Stimulated activated CD8-positive, alpha-beta memory T cell treated with anti-CD3 and anti-CD28 coated beads, Interleukin-12 subunit alpha, Interleukin-12 subunit beta, amount 100 ng/mL, for 1 hour (primary cell): ENCODE data around the gene GABPB1.
"Not testable (repeated sequence)": the region's sequence is repeated elsewhere in the genome, so short reads cannot be mapped to it uniquely, and the experiment has no call there.

ENCODE experiments used
- DNase-seq: peaks from one replicate; pipeline ENCODE4 v3.0.0-alpha.2; 2020; ENCODE audit warnings: low read depth

Gene GABPB1

GRCh38 chr15:50354838-50355618, at the start of gene GABPB1:
Gene GABPB1 (minus strand): TSS chr15:50355198. CDS start chr15:50309798, 45,400 bp downstream.
- peak; percentile 78 for DNase-seq

GRCh38 chr15:50391561-50391960, 36.6 kb upstream of the GABPB1 start:
- not testable (repeated sequence) for DNase-seq

- DNase-seq, result no peak
Measured at GRCh38 chr15:50390554-50391264, 35.7 kb upstream of the GABPB1 start.

- not testable (repeated sequence) for DNase-seq
Measured at GRCh38 chr15:50382408-50382807, 27.4 kb upstream of the GABPB1 start.

GRCh38 chr15:50381438-50381837, 26.4 kb upstream of the GABPB1 start:
- DNase-seq, result no peak

GRCh38 chr15:50380089-50380488, 25.1 kb upstream of the GABPB1 start:
- no peak for DNase-seq

GRCh38 chr15:50379413-50379812, 24.4 kb upstream of the GABPB1 start:
- not testable (repeated sequence) for DNase-seq

- DNase-seq, result no peak
Measured at GRCh38 chr15:50378776-50379175, 23.8 kb upstream of the GABPB1 start.

- DNase-seq, result no peak
Measured at GRCh38 chr15:50377867-50378751, 23.1 kb upstream of the GABPB1 start.

GRCh38 chr15:50369564-50369963, 14.6 kb upstream of the GABPB1 start:
- DNase-seq, result not testable (repeated sequence)

- DNase-seq, result no peak
Measured at GRCh38 chr15:50365971-50366370, 11.0 kb upstream of the GABPB1 start.

- DNase-seq, result no peak
Measured at GRCh38 chr15:50365570-50365969, 10.6 kb upstream of the GABPB1 start.

GRCh38 chr15:50363612-50364011, 8.6 kb upstream of the GABPB1 start:
- DNase-seq, result no peak

- DNase-seq, result no peak
Measured at GRCh38 chr15:50361756-50362155, 6.8 kb upstream of the GABPB1 start.

- DNase-seq, result no peak
Measured at GRCh38 chr15:50358845-50359244, 3.8 kb upstream of the GABPB1 start.

GRCh38 chr15:50355980-50356379, 982 bp upstream of the GABPB1 start:
- no peak for DNase-seq

GRCh38 chr15:50355619-50355905, 564 bp upstream of the GABPB1 start:
- DNase-seq, result no peak

GRCh38 chr15:50353975-50354837, 792 bp downstream of the GABPB1 start:
- DNase-seq, result peak; percentile 20

GRCh38 chr15:50353251-50353974, 1.6 kb downstream of the GABPB1 start:
- DNase-seq, result no peak

- no peak for DNase-seq
Measured at GRCh38 chr15:50350621-50351020, 4.4 kb downstream of the GABPB1 start.

GRCh38 chr15:50345298-50345697, 9.7 kb downstream of the GABPB1 start:
- DNase-seq, result no peak
